C1 segment of cervical spinal cord (tissue), 14 donors: ENCODE measurements around the gene SYT13.
"Not testable (repeated sequence)": the region's sequence is repeated elsewhere in the genome, so short reads cannot be mapped to it uniquely, and the experiment has no call there.

Source experiments
- DNase-seq, 14 donors: peaks; one replicate each; lab custom pipeline; 2025; lab: John Stamatoyannopoulos, UW

Gene SYT13

GRCh38 chr11:45274206-45274605, 11.9 kb downstream of the SYT13 start:
- no peak for DNase-seq

DNA sequence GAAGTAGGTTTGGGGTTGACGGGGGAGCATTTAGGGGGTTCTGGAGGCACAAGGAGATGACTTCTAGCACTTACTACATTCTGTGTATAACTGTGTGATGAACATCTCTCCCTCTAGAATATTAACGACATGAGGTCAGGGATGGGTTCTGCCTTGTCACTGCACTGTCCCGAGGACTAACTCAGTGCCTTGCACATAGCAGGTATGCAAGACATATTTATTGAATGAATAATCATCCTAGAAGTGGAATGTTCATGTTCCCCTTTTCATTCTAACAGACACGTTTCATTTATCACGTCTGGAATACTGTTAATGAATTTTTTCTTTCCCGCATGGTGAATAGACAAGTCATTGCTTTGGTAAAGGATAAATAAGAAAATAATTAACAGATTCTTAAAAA, 12.6 kb downstream of the SYT13 start:
- no peak for DNase-seq

GRCh38 chr11:45272701-45273100, 13.4 kb downstream of the SYT13 start:
- no peak for DNase-seq

- DNase-seq: no peak
These were observed 15.0 kb downstream of the SYT13 start for GRCh38 chr11:45270946-45271716.

DNA sequence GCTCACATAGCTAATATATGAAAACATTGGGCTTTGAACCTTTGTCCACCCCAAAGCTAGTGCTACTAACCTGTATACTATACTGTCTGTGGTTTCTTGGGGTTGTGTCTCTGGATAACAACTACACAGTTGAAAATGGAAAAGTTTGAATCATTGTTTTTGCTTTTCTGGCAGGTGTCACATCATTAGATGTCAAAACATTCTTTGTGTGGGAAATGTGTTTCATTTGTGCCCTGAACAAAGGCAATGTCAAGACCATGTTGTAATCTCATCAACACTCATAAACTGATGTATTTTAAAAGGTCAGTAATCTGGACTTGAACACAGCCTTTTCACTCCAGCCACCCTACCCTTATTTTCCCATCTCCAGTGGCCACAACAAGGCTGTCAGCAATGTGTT, 16.5 kb downstream of the SYT13 start:
- no peak for DNase-seq

DNA sequence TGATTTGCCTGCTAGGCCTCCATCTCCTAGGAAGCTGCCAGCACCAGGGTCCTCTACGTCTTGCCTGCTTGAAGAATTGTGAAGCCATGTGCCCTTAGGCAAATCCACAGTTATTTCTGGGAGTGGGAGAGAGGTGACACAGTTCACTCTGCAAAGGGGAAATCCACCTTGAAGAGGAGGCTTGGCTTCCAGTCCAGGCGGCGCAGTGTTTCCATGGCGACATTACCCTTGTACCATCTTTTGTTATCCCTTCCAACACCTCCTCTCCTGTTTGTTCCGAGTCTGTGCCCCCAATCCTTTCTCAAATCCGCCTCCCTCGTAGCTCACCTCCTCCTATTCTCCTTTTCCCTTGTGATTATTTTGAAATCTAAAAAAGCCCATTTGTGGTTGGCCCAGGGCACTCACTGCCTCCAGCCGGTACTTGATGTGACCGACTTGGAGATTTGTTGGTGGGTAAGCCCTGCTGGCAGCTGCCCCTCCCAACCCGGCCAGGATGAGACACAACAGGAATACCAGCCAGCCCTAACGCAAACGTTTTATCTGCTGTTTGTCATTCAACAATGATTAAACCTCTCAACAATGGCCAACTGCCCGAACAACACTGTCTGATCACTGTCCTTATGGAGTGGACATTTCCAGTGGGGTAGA, 18.4 kb downstream of the SYT13 start:
- no peak for DNase-seq

GRCh38 chr11:45267052-45267451, 19.1 kb downstream of the SYT13 start:
- no peak for DNase-seq

GRCh38 chr11:45266676-45267020, 19.5 kb downstream of the SYT13 start:
- DNase-seq: no peak

GRCh38 chr11:45265969-45266675, 20.0 kb downstream of the SYT13 start:
- no peak for DNase-seq

GRCh38 chr11:45264839-45265515, 21.2 kb downstream of the SYT13 start:
- DNase-seq: no peak

DNA sequence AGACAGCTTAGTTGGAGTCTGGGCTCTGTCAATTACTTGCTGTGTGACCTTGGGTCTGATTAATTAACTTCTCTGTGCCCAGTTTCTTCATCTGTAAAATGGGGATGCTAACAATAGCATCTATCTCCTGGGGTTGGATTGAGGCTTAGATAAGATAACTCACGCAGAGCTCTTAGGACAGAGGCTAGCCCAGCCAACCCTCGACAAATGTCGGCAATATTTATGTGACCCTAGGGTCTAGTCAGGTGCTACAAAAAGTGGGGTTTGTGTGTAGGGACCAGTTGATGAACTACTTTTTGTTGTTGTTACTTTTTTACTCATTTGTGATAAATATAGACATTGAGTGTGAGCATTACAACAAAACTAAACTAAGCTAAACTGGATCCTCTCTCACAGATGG, 22.4 kb downstream of the SYT13 start:
- DNase-seq: no peak

GRCh38 chr11:45262900-45263299, 23.2 kb downstream of the SYT13 start:
- no peak for DNase-seq

DNA sequence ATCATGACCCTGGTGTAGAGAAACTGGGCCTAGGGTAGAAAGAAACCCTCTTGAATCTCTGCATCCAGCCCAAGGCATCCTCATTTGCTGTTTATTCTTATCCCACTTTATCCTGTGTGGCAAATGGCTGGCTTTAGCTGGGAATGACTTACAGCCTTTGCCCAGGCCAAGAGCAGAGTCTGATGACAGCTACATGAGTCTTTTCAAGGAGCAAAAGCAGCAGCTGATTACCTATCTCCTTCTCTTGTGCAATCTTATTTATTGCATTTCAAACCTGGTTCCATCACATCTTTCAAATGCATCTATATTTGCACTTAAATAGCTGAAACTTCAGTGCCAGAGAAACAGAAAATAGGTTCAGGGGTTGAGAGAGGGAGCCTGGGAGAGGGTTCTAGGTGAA, 26.1 kb downstream of the SYT13 start:
- DNase-seq: no peak

GRCh38 chr11:45259592-45259991, 26.5 kb downstream of the SYT13 start:
- DNase-seq: peak in 2 of 14 donors; percentile 1 to 3

DNA sequence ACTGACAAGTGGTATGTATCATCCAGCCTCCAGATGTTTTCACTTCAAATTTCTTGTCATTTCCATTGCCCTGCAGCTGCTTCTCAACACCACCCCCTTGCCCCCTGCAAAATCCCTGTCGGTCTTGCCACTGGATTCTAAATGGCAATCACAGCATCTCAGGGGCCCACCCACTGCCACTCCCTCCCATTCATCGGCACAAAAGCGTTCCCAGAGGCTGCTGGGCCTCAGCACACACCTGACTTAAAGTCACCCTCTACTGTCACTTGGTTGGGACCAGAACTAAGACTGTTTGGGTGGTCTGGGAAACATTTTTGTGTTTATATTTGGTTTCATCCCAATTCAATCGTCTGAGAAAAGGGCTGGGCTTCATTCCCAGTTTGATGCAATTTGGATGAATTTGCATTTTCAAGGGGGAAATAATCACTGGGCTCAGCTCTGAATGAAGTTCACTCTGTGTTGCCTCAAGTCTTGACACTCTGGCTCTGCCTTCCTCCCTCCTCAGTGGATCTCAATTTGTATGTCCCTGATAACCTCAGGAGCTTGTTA, 27.1 kb downstream of the SYT13 start:
- DNase-seq: no peak

- DNase-seq: no peak
These were observed 32.1 kb downstream of the SYT13 start for GRCh38 chr11:45254070-45254469.

GRCh38 chr11:45253640-45254039, 32.5 kb downstream of the SYT13 start:
- no peak for DNase-seq

DNA sequence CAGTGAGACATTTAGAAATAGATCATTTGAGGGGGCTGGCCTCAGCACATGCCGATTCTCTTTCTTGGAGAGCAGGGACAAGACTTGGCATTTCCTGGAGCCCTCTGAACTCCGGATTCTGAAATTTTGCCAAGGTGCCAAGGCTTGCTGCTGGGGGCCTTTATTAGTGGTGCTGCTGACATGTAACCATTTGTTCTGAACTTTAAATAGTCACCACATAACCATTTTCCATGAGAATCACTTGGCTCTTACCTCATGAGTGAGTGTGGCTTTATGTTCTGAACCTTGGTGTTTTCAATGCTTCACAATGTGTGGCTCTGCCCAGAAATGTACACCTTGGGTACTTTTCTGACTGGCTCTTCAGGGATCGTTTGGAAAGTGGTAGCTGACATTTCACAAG, 33.3 kb downstream of the SYT13 start:
- no peak for DNase-seq

- no peak for DNase-seq
These were observed 33.8 kb downstream of the SYT13 start for GRCh38 chr11:45252134-45252856.

GRCh38 chr11:45250035-45250718, 36.0 kb downstream of the SYT13 start:
- DNase-seq: peak in 2 of 14 donors; percentile 1 to 21

- not testable (repeated sequence) for DNase-seq
These were observed 36.8 kb downstream of the SYT13 start for GRCh38 chr11:45249372-45249771.
